DOHH2 (cell line): ENCODE data around the gene PACRGL.
A peak's percentile ranks its signal among the peaks of the same experiment; 100 is the strongest.
"Not testable (repeated sequence)": the region's sequence is repeated elsewhere in the genome, so short reads cannot be mapped to it uniquely, and the experiment has no call there.

Experiments used
- H3F3A ChIP-seq: fragments of 200-600 bp; sonication (generic), shearing (Covaris generic); 2 replicates; pipeline ENCODE4 v1.6.0; 2016; ENCODE audit warnings: antibody characterized with exemption, mild to moderate bottlenecking; ENCODE audit not compliant: control insufficient read depth, insufficient read depth
- H3K27ac ChIP-seq: fragments of 200-600 bp; sonication (generic); 2 replicates; pipeline ENCODE4 v1.5.1; 2014; ENCODE audit warnings: low read depth, mild to moderate bottlenecking, low read length, moderate library complexity
- H3K27me3 ChIP-seq: fragments of 200-600 bp; sonication (generic); 2 replicates; pipeline ENCODE4 v1.6.1; 2014; ENCODE audit warnings: mild to moderate bottlenecking, low read length, mixed read lengths; ENCODE audit not compliant: control insufficient read depth
- H3K36me3 ChIP-seq: fragments of 200-600 bp; sonication (generic); 2 replicates; pipeline ENCODE4 v1.6.1; 2014; ENCODE audit warnings: mild to moderate bottlenecking, low read length, moderate library complexity, mixed read lengths; ENCODE audit not compliant: control insufficient read depth
- H3K4me1 ChIP-seq: fragments of 200-600 bp; sonication (generic); 2 replicates; pipeline ENCODE4 v1.6.1; 2014; ENCODE audit warnings: mild to moderate bottlenecking, low read length, mixed read lengths; ENCODE audit not compliant: control insufficient read depth
- H3K4me2 ChIP-seq: fragments of 200-600 bp; sonication (generic); 2 replicates; pipeline ENCODE4 v1.6.0; 2014; ENCODE audit warnings: mild to moderate bottlenecking, low read length, moderate library complexity
- H3K4me3 ChIP-seq: fragments of 200-600 bp; sonication (generic); 2 replicates; pipeline ENCODE4 v1.5.1; 2014; ENCODE audit warnings: mild to moderate bottlenecking, low read length, mixed read lengths
- H3K79me2 ChIP-seq: fragments of 200-600 bp; sonication (generic); 2 replicates; pipeline ENCODE4 v1.6.1; 2014; ENCODE audit warnings: mild to moderate bottlenecking, low read length, mixed read lengths; ENCODE audit not compliant: control insufficient read depth
- H3K9me2 ChIP-seq: fragments of 200-600 bp; sonication (generic); replicated peaks from 2 replicates; pipeline ENCODE4 v1.6.1; 2014; ENCODE audit warnings: mild to moderate bottlenecking, low read length, mixed read lengths; ENCODE audit not compliant: control insufficient read depth
- H3K9me3 ChIP-seq: fragments of 200-600 bp; sonication (generic); 2 replicates; pipeline ENCODE4 v1.6.1; 2014; ENCODE audit warnings: antibody characterized with exemption, low read length, mixed read lengths; ENCODE audit not compliant: control insufficient read depth, insufficient read depth
- H4K20me1 ChIP-seq: fragments of 200-600 bp; sonication (generic); 2 replicates; pipeline ENCODE4 v1.6.0; 2014; ENCODE audit warnings: low read depth, mild to moderate bottlenecking, antibody characterized with exemption, low read length, moderate library complexity; ENCODE audit not compliant: control insufficient read depth, insufficient read depth
- EZH2phosphoT487 ChIP-seq: fragments of 200-600 bp; sonication (generic); IDR thresholded peaks from 2 replicates; pipeline ENCODE4 v1.6.1; 2017; ENCODE audit warnings: borderline replicate concordance, mild to moderate bottlenecking, antibody characterized with exemption, low read length, moderate library complexity, mixed read lengths
- TF ChIP-seq, protein P1 (sequence below): fragments of 200-600 bp; sonication (generic); IDR thresholded peaks from one replicate; pipeline ENCODE4 v1.5.1; 2014; ENCODE audit warnings: antibody characterized with exemption, mild to moderate bottlenecking, low read depth, low read length; ENCODE audit not compliant: poor library complexity, severe bottlenecking

PACRGL gene

DNA sequence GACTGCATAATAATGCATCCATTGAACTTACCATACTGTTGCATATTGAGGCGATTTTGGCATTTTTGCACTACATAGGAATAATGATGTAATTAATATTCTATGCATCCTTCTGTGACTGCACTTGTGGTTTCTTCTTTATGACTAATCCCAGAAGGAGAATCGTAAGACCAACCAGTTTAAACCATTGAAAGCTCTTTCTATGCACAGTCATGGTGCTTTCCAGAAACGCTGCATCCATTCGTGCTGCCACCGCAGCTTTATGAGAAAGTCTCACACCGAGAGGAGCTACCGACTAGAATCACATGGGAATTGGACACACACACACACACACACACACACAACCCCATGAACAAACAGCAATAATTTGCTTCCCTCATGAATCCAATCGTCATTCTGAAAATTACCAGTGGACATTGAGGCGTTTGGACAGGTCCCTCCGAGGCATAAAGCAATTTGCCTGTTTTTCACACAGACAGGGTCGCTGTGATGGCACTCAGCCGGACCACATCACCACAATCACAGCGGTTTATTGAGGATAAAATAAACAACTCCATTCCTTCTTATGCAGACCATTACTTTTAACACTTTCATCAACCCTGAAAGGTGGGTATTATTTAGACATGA, 64.2 kb downstream of the PACRGL start:
- Histone ChIP-seq H3K79me2 (no peaks in the 10 kb centered on the region), H3K27me3 (no peaks in the 10 kb centered on the region), H3F3A (no peaks in the 10 kb centered on the region), H4K20me1 (no peaks in the 10 kb centered on the region), H3K4me3 (no peak overlapping the region), H3K9me3 (no peaks in the 10 kb centered on the region), H3K4me2 (no peak overlapping the region), H3K27ac (no peak overlapping the region), H3K9me2 (no peaks in the 10 kb centered on the region), H3K36me3 (no peaks in the 10 kb centered on the region), H3K4me1 (no peaks in the 10 kb centered on the region)
- no peak for TF ChIP-seq EZH2phosphoT487
- TF ChIP-seq, protein P1, sequence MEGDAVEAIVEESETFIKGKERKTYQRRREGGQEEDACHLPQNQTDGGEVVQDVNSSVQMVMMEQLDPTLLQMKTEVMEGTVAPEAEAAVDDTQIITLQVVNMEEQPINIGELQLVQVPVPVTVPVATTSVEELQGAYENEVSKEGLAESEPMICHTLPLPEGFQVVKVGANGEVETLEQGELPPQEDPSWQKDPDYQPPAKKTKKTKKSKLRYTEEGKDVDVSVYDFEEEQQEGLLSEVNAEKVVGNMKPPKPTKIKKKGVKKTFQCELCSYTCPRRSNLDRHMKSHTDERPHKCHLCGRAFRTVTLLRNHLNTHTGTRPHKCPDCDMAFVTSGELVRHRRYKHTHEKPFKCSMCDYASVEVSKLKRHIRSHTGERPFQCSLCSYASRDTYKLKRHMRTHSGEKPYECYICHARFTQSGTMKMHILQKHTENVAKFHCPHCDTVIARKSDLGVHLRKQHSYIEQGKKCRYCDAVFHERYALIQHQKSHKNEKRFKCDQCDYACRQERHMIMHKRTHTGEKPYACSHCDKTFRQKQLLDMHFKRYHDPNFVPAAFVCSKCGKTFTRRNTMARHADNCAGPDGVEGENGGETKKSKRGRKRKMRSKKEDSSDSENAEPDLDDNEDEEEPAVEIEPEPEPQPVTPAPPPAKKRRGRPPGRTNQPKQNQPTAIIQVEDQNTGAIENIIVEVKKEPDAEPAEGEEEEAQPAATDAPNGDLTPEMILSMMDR: no peak

DNA sequence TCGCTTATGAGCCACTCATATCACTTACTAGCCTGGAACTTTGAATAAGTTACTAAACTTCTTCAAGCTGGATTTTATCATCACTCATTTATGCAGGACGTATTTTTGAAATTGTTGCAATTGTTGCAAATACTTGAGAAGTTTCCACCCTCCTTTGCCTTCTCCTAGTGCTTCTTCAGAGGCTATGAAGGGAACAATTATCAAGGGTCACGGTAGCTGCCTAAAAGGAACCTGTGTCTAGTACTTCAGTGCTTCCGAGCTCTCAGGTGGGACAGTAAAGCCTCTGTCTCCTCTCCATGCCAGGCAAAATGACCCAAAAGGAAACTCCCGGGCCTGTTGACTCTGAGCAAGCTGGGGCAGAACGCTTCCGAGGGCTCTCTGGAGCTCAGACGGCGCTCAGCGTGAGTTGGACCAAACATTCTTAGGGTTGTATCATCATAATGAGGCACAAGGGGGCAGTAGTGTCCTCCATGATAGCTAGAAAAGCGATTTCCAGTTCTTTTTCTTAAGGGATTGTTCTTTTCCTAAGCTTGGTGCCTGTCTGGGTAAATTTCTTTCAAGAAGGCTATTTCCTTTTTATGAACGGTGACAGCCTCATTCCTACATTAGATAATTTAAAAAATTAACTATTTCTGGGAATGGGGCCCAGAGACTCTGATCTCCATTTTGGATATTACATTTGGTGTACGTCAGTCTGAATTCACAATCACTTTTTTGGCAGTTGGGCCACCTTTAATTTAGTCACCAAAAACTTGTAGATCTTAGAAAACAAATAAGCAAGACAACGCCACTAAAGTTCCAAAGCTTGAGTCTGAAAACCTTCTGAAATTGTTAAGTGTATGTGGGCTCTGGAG, 73.1 kb downstream of the PACRGL start:
- Histone ChIP-seq H3K9me2 (no peaks in the 10 kb centered on the region), H3K79me2 (no peaks in the 10 kb centered on the region), H3F3A (no peaks in the 10 kb centered on the region), H3K36me3 (no peaks in the 10 kb centered on the region), H3K27me3 (no peaks in the 10 kb centered on the region), H3K4me2 (no peak overlapping the region), H3K4me3 (no peak overlapping the region), H3K9me3 (no peaks in the 10 kb centered on the region), H4K20me1 (no peaks in the 10 kb centered on the region), H3K4me1 (no peaks in the 10 kb centered on the region), H3K27ac (no peak overlapping the region)
- TF ChIP-seq, protein P1: peak; percentile 59
- no peak for TF ChIP-seq EZH2phosphoT487

DNA sequence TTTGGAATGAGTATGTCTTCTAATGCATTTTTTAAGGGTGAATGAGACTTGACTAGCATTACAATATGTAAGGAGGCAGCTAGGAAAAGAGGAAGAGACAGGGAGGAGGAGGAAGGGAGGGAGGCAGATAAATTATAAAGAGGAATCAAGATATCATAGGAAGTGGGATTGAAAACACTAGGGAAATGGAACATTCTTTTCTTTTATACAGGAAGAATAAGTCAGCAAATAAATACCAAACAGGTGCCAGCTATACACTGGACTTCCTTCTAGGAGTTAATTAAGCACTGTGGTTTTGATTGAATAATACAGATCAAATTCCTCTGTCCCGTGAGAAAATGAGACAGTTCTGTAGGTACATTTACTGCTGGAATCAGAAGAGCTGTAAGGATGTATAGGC, 78.6 kb downstream of the PACRGL start:
- Histone ChIP-seq H3K27ac (no peak overlapping the region), H3K27me3 (no peaks in the 10 kb centered on the region), H3K4me2 (no peak overlapping the region), H3K36me3 (no peaks in the 10 kb centered on the region), H3K79me2 (no peaks in the 10 kb centered on the region), H3K4me3 (no peak overlapping the region), H3F3A (no peaks in the 10 kb centered on the region), H3K9me2 (no peaks in the 10 kb centered on the region), H4K20me1 (no peaks in the 10 kb centered on the region), H3K9me3 (no peaks in the 10 kb centered on the region), H3K4me1 (no peaks in the 10 kb centered on the region)
- TF ChIP-seq EZH2phosphoT487: no peak
- TF ChIP-seq, protein P1: no peak

DNA sequence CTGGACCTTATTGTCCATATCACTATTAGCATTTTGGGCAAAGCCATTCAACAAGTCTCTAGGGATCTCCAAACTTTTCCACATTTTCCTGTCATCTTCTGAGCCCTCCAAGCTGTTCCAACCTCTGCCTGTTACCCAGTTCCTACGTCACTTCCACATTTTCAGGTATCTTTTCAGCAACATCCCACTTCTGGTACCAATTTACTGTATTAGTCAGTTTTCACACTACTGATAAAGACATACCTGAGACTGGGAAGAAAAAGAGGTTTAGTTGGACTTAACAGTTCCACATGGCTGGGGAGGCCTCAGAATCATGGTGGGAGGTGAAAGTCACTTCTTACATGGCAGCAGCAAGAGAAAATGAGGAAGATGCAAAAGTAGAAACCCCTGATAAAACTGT, 82.9 kb downstream of the PACRGL start:
- not testable (repeated sequence) for H3K27ac ChIP-seq, H3K79me2 ChIP-seq, H3F3A ChIP-seq, H3K9me3 ChIP-seq, H3K36me3 ChIP-seq, H3K4me3 ChIP-seq, H3K4me2 ChIP-seq, H3K9me2 ChIP-seq, H4K20me1 ChIP-seq, H3K27me3 ChIP-seq, H3K4me1 ChIP-seq
